GM23338 (cell line): ENCODE data around the gene MYL6. TPM values are rescaled to one million over a fixed set of nuclear protein-coding genes. Genes with fewer than 3 reads are reported as not detected.

Experiments
- ATAC-seq: fragments of 200-7000 bp; cut with Tn5 transposase; 3 replicates; pipeline ENCODE4 v1.9.1; 2020
- DNase-seq: peaks from one replicate; pipeline ENCODE4 v3.0.0-alpha.2; 2015; ENCODE audit warnings: low spot score
- H2AFZ ChIP-seq: fragments of 200-600 bp; sonication (generic); 2 replicates; pipeline ENCODE4 v1.8.0; 2016; ENCODE audit warnings: antibody characterized with exemption, mild to moderate bottlenecking, moderate library complexity
- H3F3A ChIP-seq: fragments of 200-600 bp; sonication (generic); replicated peaks from 2 replicates; pipeline ENCODE4 v1.8.0; 2017; ENCODE audit warnings: antibody characterized with exemption, mixed run types, low read depth
- H3K27ac ChIP-seq: fragments of 200-600 bp; sonication (generic); 2 replicates; pipeline ENCODE4 v1.6.1; 2016; ENCODE audit warnings: low read depth
- H3K27me3 ChIP-seq: fragments of 200-600 bp; sonication (generic); 2 replicates; pipeline ENCODE4 v1.8.0; 2016; ENCODE audit warnings: mild to moderate bottlenecking, mixed run types, moderate library complexity; ENCODE audit not compliant: insufficient read depth
- H3K36me3 ChIP-seq: fragments of 200-600 bp; sonication (generic); 2 replicates; pipeline ENCODE4 v1.8.0; 2016; ENCODE audit warnings: mild to moderate bottlenecking; ENCODE audit not compliant: insufficient read depth
- H3K4me1 ChIP-seq: fragments of 200-600 bp; sonication (generic); 2 replicates; pipeline ENCODE4 v1.8.0; 2016; ENCODE audit warnings: mild to moderate bottlenecking, moderate library complexity; ENCODE audit not compliant: insufficient read depth
- H3K4me2 ChIP-seq: fragments of 200-600 bp; sonication (generic); 2 replicates; pipeline ENCODE4 v1.7.1; 2017; ENCODE audit warnings: mixed run types
- H3K4me3 ChIP-seq: fragments of 200-600 bp; sonication (generic); 2 replicates; pipeline ENCODE4 v1.6.1; 2016; ENCODE audit warnings: mixed run types
- H3K79me2 ChIP-seq: fragments of 200-600 bp; sonication (generic); replicated peaks from 2 replicates; pipeline ENCODE4 v1.8.0; 2017; ENCODE audit warnings: mild to moderate bottlenecking; ENCODE audit not compliant: insufficient read depth
- H3K9me2 ChIP-seq: fragments of 200-600 bp; sonication (generic); 2 replicates; pipeline ENCODE4 v1.8.0; 2017; ENCODE audit not compliant: insufficient read depth
- H4K20me1 ChIP-seq: fragments of 200-600 bp; sonication (generic); replicated peaks from 2 replicates; pipeline ENCODE4 v1.8.0; 2017; ENCODE audit warnings: mild to moderate bottlenecking; ENCODE audit not compliant: insufficient read depth
- H3K27ac Mint-ChIP-seq: 2 replicates; pipeline ENCODE4 v1.8.0; 2020; ENCODE audit warnings: inconsistent platforms, mild to moderate bottlenecking, moderate library complexity, mixed read lengths
- H3K27me3 Mint-ChIP-seq: 3 replicates; pipeline ENCODE4 v1.8.0; 2022; ENCODE audit warnings: low read depth, mild to moderate bottlenecking, moderate library complexity, mixed read lengths, inconsistent platforms; ENCODE audit not compliant: insufficient read depth, poor library complexity
- H3K36me3 Mint-ChIP-seq: 3 replicates; pipeline ENCODE4 v1.8.0; 2021; ENCODE audit warnings: low read depth, mild to moderate bottlenecking, inconsistent platforms, moderate library complexity, mixed read lengths
- H3K4me1 Mint-ChIP-seq: 3 replicates; pipeline ENCODE4 v1.8.0; 2020; ENCODE audit warnings: mild to moderate bottlenecking, inconsistent platforms, mixed read lengths
- H3K4me3 Mint-ChIP-seq: 3 replicates; pipeline ENCODE4 v1.8.0; 2021; ENCODE audit warnings: moderate library complexity, mild to moderate bottlenecking, inconsistent platforms, mixed read lengths
- H3K9me3 Mint-ChIP-seq: 3 replicates; pipeline ENCODE4 v1.8.0; 2020; ENCODE audit warnings: moderate library complexity, mild to moderate bottlenecking, inconsistent platforms, mixed read lengths
- CREB1 ChIP-seq: fragments of 250-450 bp; sonication (Bioruptor Pico); IDR thresholded peaks from 2 replicates; pipeline ENCODE4 v1.5.0; 2020; ENCODE audit warnings: low read depth, mild to moderate bottlenecking, moderate library complexity
- JUNB ChIP-seq: IDR thresholded peaks from one replicate; pipeline ENCODE4 v1.6.1; 2016; ENCODE audit warnings: antibody characterized with exemption; ENCODE audit not compliant: unreplicated experiment
- POLR2AphosphoS5 ChIP-seq: IDR thresholded peaks from 2 replicates; pipeline ENCODE4 v1.6.1; 2016; ENCODE audit warnings: antibody characterized with exemption, low read depth
- STAT1 ChIP-seq: IDR thresholded peaks from one replicate; pipeline ENCODE4 v1.6.1; 2016; ENCODE audit warnings: antibody characterized with exemption; ENCODE audit not compliant: unreplicated experiment
- ZNF331 ChIP-seq: fragments of 250-450 bp; sonication (Bioruptor Pico); IDR thresholded peaks from 2 replicates; pipeline ENCODE4 v1.5.0; 2020; ENCODE audit warnings: low read depth, mild to moderate bottlenecking, moderate library complexity
- polyA plus RNA-seq: library from polyadenylated mRNA; unstranded; fragments of >200 nt; fragmentation: Nextera tagmentation; extraction: Ambion mirVana; gene quantifications from 2 replicates; pipeline ENCODE4 v1.2.1, GENCODE V29; 2016
- total RNA-seq: library from RNA; depleted of rRNA; stranded (reverse); fragments of >200 nt; shearing (Covaris generic); gene quantifications from 2 replicates; pipeline ENCODE4 v1.2.3, GENCODE V29; 2014
- TF ChIP-seq, protein P1 (sequence below): IDR thresholded peaks from 2 replicates; pipeline ENCODE4 v1.6.1; 2016; ENCODE audit warnings: antibody characterized with exemption
- TF ChIP-seq, protein P2 (sequence below): IDR thresholded peaks from one replicate; pipeline ENCODE4 v1.6.1; 2018; ENCODE audit warnings: antibody characterized with exemption; ENCODE audit not compliant: unreplicated experiment
- TF ChIP-seq, protein P3 (sequence below), 2 experiments: fragments of 200-600 bp in 1 of 2; sonication (generic) in 1 of 2; conservative IDR thresholded peaks; 2 replicates each; pipeline versions ENCODE4 v1.5.1 to v1.6.1; 2016 to 2017; ENCODE audit warnings: antibody characterized with exemption in 2 of 2, low read depth in 2 of 2, mild to moderate bottlenecking in 2 of 2, moderate library complexity in 1 of 2

MYL6 gene
- total and polyA plus RNA-seq, 2 experiments from 2014 or later, result 1,092 to 1,545 TPM

DNA sequence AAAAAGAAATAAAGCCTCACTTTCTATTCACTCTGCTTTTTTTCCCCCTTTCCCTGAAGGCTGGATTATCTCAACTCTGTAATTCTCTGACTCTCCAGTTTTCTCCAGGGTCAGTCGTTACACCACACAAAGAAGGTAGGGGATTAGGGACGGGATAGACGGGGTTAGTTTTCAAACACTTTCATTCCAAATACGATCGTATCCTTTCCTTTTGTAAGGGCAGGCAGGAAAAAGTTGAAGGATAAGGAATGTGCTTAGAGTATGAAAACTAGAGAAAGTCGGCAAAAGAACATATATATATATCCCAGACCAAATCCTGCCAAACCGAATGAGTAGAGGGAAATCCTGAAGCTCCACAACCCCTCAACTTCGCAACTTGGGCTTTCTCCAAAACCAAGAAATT lies 30.7 kb upstream of the MYL6 start:
- Mint-ChIP-seq H3K9me3 (no peaks in the 10 kb centered on the region), H3K4me3 (peak overlapping the region; percentile 98), H3K27ac (peak overlapping the region; percentile 93), H3K4me1 (peaks cover 30% of the 10 kb centered on the region), H3K27me3 (peaks cover 3% of the 10 kb centered on the region), H3K36me3 (peaks cover 29% of the 10 kb centered on the region)
- DNase-seq (no peak), ATAC-seq (no peak)
- Histone ChIP-seq H3F3A (peaks cover 4% of the 10 kb centered on the region; the same call in 1 of the 2 replicates), H3K4me3 (peak overlapping the region; percentile 44), H3K79me2 (peaks cover 21% of the 10 kb centered on the region), H2AFZ (no peak overlapping the region), H3K9me2 (no peaks in the 10 kb centered on the region), H3K27ac (peak overlapping the region; percentile 60), H4K20me1 (peaks cover 13% of the 10 kb centered on the region; the same call in 1 of the 2 replicates), H3K36me3 (peaks cover 13% of the 10 kb centered on the region), H3K4me2 (peak overlapping the region; percentile 72), H3K27me3 (no peaks in the 10 kb centered on the region), H3K4me1 (peaks cover 17% of the 10 kb centered on the region)
- TF ChIP-seq, protein P1, sequence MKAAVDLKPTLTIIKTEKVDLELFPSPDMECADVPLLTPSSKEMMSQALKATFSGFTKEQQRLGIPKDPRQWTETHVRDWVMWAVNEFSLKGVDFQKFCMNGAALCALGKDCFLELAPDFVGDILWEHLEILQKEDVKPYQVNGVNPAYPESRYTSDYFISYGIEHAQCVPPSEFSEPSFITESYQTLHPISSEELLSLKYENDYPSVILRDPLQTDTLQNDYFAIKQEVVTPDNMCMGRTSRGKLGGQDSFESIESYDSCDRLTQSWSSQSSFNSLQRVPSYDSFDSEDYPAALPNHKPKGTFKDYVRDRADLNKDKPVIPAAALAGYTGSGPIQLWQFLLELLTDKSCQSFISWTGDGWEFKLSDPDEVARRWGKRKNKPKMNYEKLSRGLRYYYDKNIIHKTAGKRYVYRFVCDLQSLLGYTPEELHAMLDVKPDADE, result no peak
- 0 out of 2 replicates have a peak, but pooled peaks have one; percentile 17 for TF ChIP-seq ZNF331 (CRISPR knock-in tag)

DNA sequence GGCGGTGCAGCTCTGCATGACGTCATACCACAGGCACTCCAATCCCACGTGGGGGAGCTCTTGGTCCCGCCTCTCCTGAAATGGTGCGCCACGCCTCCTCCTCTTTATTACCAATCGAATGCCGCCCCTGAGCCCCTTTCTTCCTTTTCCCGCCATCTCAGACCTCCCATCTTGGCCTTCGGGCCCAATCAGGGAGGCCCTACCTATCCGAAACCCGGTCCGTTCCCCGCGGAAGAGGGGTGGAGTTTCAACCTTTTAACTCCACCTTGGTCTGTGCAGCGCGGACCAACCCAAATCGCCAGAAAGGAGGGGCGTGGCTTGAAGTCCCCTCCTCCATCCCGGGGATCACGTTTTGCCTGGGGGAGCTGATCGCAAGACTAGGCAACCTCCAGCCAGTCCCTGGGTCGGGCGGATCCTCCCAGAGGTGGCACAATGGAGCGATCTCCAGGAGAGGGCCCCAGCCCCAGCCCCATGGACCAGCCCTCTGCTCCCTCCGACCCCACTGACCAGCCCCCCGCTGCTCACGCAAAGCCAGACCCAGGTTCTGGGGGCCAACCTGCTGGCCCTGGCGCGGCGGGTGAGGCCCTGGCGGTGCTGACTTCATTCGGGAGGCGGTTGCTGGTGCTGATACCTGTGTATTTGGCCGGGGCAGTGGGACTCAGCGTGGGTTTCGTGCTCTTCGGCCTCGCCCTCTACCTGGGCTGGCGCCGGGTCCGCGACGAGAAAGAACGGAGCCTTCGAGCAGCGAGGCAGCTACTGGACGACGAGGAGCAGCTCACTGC lies 30.1 kb upstream of the MYL6 start, which contains the start of gene ESYT1:
ESYT1 (plus strand) TSS at position 380 of the 782 bp plus-strand sequence; CDS start at position 433, 53 bp downstream.
- Mint-ChIP-seq H3K36me3 (peaks cover 33% of the 10 kb centered on the region), H3K9me3 (no peaks in the 10 kb centered on the region), H3K27ac (peak within 1 kb of the TSS; percentile 98), H3K4me3 (peak within 1 kb of the TSS; percentile 98), H3K27me3 (peaks cover 3% of the 10 kb centered on the region), H3K4me1 (peaks cover 30% of the 10 kb centered on the region)
- Histone ChIP-seq H2AFZ (no peak within 1 kb of the TSS; the same call in 1 of the 2 replicates), H4K20me1 (peaks cover 13% of the 10 kb centered on the region; the same call in 1 of the 2 replicates), H3K27ac (peak within 1 kb of the TSS; percentile 60), H3F3A (peaks cover 4% of the 10 kb centered on the region; the same call in 1 of the 2 replicates), H3K4me3 (peak within 1 kb of the TSS; percentile 89), H3K36me3 (peaks cover 13% of the 10 kb centered on the region), H3K9me2 (no peaks in the 10 kb centered on the region), H3K4me1 (peaks cover 17% of the 10 kb centered on the region), H3K4me2 (peak within 1 kb of the TSS; percentile 89), H3K79me2 (peaks cover 21% of the 10 kb centered on the region), H3K27me3 (no peaks in the 10 kb centered on the region)
- ATAC-seq, result peak; percentile 88
- peak; percentile 100 for DNase-seq
- peak; percentile 88 for TF ChIP-seq POLR2AphosphoS5
- TF ChIP-seq ZNF331 (CRISPR knock-in tag), result no peak
- TF ChIP-seq, protein P2, sequence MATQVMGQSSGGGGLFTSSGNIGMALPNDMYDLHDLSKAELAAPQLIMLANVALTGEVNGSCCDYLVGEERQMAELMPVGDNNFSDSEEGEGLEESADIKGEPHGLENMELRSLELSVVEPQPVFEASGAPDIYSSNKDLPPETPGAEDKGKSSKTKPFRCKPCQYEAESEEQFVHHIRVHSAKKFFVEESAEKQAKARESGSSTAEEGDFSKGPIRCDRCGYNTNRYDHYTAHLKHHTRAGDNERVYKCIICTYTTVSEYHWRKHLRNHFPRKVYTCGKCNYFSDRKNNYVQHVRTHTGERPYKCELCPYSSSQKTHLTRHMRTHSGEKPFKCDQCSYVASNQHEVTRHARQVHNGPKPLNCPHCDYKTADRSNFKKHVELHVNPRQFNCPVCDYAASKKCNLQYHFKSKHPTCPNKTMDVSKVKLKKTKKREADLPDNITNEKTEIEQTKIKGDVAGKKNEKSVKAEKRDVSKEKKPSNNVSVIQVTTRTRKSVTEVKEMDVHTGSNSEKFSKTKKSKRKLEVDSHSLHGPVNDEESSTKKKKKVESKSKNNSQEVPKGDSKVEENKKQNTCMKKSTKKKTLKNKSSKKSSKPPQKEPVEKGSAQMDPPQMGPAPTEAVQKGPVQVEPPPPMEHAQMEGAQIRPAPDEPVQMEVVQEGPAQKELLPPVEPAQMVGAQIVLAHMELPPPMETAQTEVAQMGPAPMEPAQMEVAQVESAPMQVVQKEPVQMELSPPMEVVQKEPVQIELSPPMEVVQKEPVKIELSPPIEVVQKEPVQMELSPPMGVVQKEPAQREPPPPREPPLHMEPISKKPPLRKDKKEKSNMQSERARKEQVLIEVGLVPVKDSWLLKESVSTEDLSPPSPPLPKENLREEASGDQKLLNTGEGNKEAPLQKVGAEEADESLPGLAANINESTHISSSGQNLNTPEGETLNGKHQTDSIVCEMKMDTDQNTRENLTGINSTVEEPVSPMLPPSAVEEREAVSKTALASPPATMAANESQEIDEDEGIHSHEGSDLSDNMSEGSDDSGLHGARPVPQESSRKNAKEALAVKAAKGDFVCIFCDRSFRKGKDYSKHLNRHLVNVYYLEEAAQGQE, result no peak
- TF ChIP-seq, protein P3, sequence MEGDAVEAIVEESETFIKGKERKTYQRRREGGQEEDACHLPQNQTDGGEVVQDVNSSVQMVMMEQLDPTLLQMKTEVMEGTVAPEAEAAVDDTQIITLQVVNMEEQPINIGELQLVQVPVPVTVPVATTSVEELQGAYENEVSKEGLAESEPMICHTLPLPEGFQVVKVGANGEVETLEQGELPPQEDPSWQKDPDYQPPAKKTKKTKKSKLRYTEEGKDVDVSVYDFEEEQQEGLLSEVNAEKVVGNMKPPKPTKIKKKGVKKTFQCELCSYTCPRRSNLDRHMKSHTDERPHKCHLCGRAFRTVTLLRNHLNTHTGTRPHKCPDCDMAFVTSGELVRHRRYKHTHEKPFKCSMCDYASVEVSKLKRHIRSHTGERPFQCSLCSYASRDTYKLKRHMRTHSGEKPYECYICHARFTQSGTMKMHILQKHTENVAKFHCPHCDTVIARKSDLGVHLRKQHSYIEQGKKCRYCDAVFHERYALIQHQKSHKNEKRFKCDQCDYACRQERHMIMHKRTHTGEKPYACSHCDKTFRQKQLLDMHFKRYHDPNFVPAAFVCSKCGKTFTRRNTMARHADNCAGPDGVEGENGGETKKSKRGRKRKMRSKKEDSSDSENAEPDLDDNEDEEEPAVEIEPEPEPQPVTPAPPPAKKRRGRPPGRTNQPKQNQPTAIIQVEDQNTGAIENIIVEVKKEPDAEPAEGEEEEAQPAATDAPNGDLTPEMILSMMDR (conservative IDR thresholded peaks at IDR 0.05; ENCODE audit: low read depth in 2 of 2), result 0 out of 4 replicates have a peak, but pooled peaks of 1 of the 2 experiments have one; percentile 6
- peak; percentile 96 for TF ChIP-seq CREB1 (CRISPR knock-in tag)
- TF ChIP-seq JUNB, result no peak
- TF ChIP-seq STAT1, result no peak
